NCI-H1694 (cell line): Measurements from ENCODE around the gene KHNYN.
"Not testable (repeated sequence)": the region's sequence is repeated elsewhere in the genome, so short reads cannot be mapped to it uniquely, and the experiment has no call there.

Source experiments
- DNase-seq: peaks from one replicate; lab custom pipeline; 2025; lab: John Stamatoyannopoulos, UW

KHNYN gene

GRCh38 chr14:24437736-24438067 lies 7.9 kb downstream of the KHNYN start:
- no peak for DNase-seq

GRCh38 chr14:24438223-24439097 lies 8.7 kb downstream of the KHNYN start:
- no peak for DNase-seq

- DNase-seq: no peak
Measured at GRCh38 chr14:24439257-24439656, 9.5 kb downstream of the KHNYN start.

GRCh38 chr14:24439830-24440605 lies 10.3 kb downstream of the KHNYN start:
- no peak for DNase-seq

- no peak for DNase-seq
Measured at GRCh38 chr14:24440606-24441399, 11.0 kb downstream of the KHNYN start.

- DNase-seq: no peak
Measured at GRCh38 chr14:24441485-24441884, 11.7 kb downstream of the KHNYN start.

- peak; percentile 63 for DNase-seq
Measured at GRCh38 chr14:24441904-24442239, 12.1 kb downstream of the KHNYN start.

GRCh38 chr14:24442240-24443052 lies 12.7 kb downstream of the KHNYN start, which contains the start of gene SDR39U1:
Gene SDR39U1 (minus strand): TSS chr14:24442776. CDS start chr14:24442769, 7 bp downstream.
- peak; percentile 99 for DNase-seq

- no peak for DNase-seq
Measured at GRCh38 chr14:24443053-24443665, 13.4 kb downstream of the KHNYN start.

GRCh38 chr14:24450828-24451227 lies 21.1 kb downstream of the KHNYN start:
- not testable (repeated sequence) for DNase-seq

- no peak for DNase-seq
Measured at GRCh38 chr14:24456980-24457379, 27.2 kb downstream of the KHNYN start.

GRCh38 chr14:24458736-24459135 lies 29.0 kb downstream of the KHNYN start:
- DNase-seq: no peak

GRCh38 chr14:24459331-24459730 lies 29.6 kb downstream of the KHNYN start:
- DNase-seq: no peak

- DNase-seq: no peak
Measured at GRCh38 chr14:24461336-24461735, 31.6 kb downstream of the KHNYN start.

GRCh38 chr14:24463017-24463883 lies 33.5 kb downstream of the KHNYN start:
- no peak for DNase-seq

GRCh38 chr14:24463884-24464785 lies 34.4 kb downstream of the KHNYN start:
- no peak for DNase-seq

GRCh38 chr14:24465368-24465767 lies 35.6 kb downstream of the KHNYN start:
- DNase-seq: no peak

- DNase-seq: no peak
Measured at GRCh38 chr14:24465805-24466204, 36.1 kb downstream of the KHNYN start.

GRCh38 chr14:24470450-24470849 lies 40.7 kb downstream of the KHNYN start:
- not testable (repeated sequence) for DNase-seq
